ENCODE data around the gene SLA2. TPM values are rescaled to one million over a fixed set of nuclear protein-coding genes. Genes with fewer than 3 reads are reported as not detected.

SLA2 gene
- total and polyA plus RNA-seq, 2 of the 8 experiments (the other 6 are each of a cell fraction or from before 2014, with no cell fraction given), result 0.18 TPM; not detected in 1

GRCh38 chr20:36605399-36606157 lies 40.4 kb downstream of the SLA2 start, which contains the start of gene RAB5IF (continued):
- TF ChIP-seq NRF1 (IDR thresholded peaks at IDR 0.05; ENCODE audit: low read depth, low read length) (peak; percentile 36; the same call in 1 of the 2 replicates), ATF2 (IDR thresholded peaks at IDR 0.05; ENCODE audit: low read length) (peak; percentile 89), CHD2 (IDR thresholded peaks at IDR 0.05; ENCODE audit: low read length) (peak; percentile 59), BACH1 (IDR thresholded peaks at IDR 0.05; ENCODE audit: low read length) (no peak), JUND (IDR thresholded peaks at IDR 0.05; ENCODE audit: low read length) (peak; percentile 93), CBX8 (IDR thresholded peaks at IDR 0.05; ENCODE audit: borderline replicate concordance, low read depth, low read length) (no peak), JUN (IDR thresholded peaks at IDR 0.05; ENCODE audit: low read depth, low read length) (peak; percentile 70; the same call in 1 of the 2 replicates), USF2 (IDR thresholded peaks at IDR 0.05; ENCODE audit: low read length) (0 out of 2 replicates have a peak, but pooled peaks have one; percentile 23), SRF (IDR thresholded peaks at IDR 0.05; ENCODE audit: low read depth, low read length) (peak; percentile 19; the same call in 1 of the 2 replicates), SIN3A (conservative IDR thresholded peaks at IDR 0.05 in 1 of 2, IDR thresholded peaks at IDR 0.05 in 1 of 2; ENCODE audit: low read depth in 1 of 2, low read length in 2 of 2) (peak; percentile 61 to 88; a peak in 3 of 4 replicates), RAD21 (IDR thresholded peaks at IDR 0.05 in 1 of 2, conservative IDR thresholded peaks at IDR 0.05 in 1 of 2; ENCODE audit: low read depth in 2 of 2, low read length in 2 of 2) (peak; percentile 77 to 79), BRCA1 (IDR thresholded peaks at IDR 0.05; ENCODE audit: low read depth, low read length) (0 out of 2 replicates have a peak, but pooled peaks have one; percentile 14), GABPA (IDR thresholded peaks at IDR 0.05; ENCODE audit: borderline replicate concordance, insufficient read depth, low read length) (peak; percentile 87; the same call in 1 of the 2 replicates), KDM4A (IDR thresholded peaks at IDR 0.05; ENCODE audit: low read depth, low read length, severe bottlenecking) (peak; percentile 71), SAP30 (IDR thresholded peaks at IDR 0.05; ENCODE audit: insufficient read depth, insufficient replicate concordance, low read length) (no peak), EP300 (IDR thresholded peaks at IDR 0.05; ENCODE audit: borderline replicate concordance in 1 of 2, low read depth in 2 of 2, low read length in 2 of 2) (no peak; a peak in 1 of 3 replicates), POLR2A (IDR thresholded peaks at IDR 0.05; ENCODE audit: control extremely low read depth in 1 of 2, low read depth in 2 of 2, low read length in 2 of 2) (peak; percentile 66 to 90), CREB1 (IDR thresholded peaks at IDR 0.05) (peak; percentile 96), SIX5 (IDR thresholded peaks at IDR 0.05; ENCODE audit: low read depth, low read length) (no peak), SP4 (IDR thresholded peaks at IDR 0.05; ENCODE audit: low read length) (no peak)
